Effector memory CD8-positive, alpha-beta T cell (primary cell): Measurements from ENCODE around the gene MYLK3.

Experiments
- ATAC-seq: fragments of 150-1000 bp; cut with Tn5 transposase; replicated peaks from 2 replicates; pipeline ENCODE4 v1.10.0; 2021; ENCODE audit warnings: mild to moderate bottlenecking, moderate library complexity
- DNase-seq, 3 experiments: peaks; one replicate each; pipeline ENCODE4 v3.0.0; 2021
- H3K27ac Mint-ChIP-seq, 2 donors: one replicate each; pipeline ENCODE4 v1.8.0; 2022; ENCODE audit warnings: mild to moderate bottlenecking in 2 of 2, mixed read lengths in 2 of 2, moderate library complexity in 2 of 2
- H3K27me3 Mint-ChIP-seq, 2 donors: one replicate each; pipeline ENCODE4 v1.8.0; 2022; ENCODE audit warnings: mixed read lengths in 2 of 2
- H3K36me3 Mint-ChIP-seq: one replicate; pipeline ENCODE4 v1.8.0; 2022; ENCODE audit warnings: mild to moderate bottlenecking, moderate library complexity, mixed read lengths; ENCODE audit not compliant: insufficient read depth
- H3K4me1 Mint-ChIP-seq, 2 donors: one replicate each; pipeline ENCODE4 v1.8.0; 2022; ENCODE audit warnings: low read depth in 2 of 2, mixed read lengths in 2 of 2
- H3K4me3 Mint-ChIP-seq, 2 donors: one replicate each; pipeline ENCODE4 v1.8.0; 2022; ENCODE audit warnings: mild to moderate bottlenecking in 2 of 2, mixed read lengths in 2 of 2, moderate library complexity in 2 of 2
- H3K9me3 Mint-ChIP-seq, 2 donors: one replicate each; pipeline ENCODE4 v1.8.0; 2022; ENCODE audit warnings: mixed read lengths in 2 of 2

Gene MYLK3

DNA sequence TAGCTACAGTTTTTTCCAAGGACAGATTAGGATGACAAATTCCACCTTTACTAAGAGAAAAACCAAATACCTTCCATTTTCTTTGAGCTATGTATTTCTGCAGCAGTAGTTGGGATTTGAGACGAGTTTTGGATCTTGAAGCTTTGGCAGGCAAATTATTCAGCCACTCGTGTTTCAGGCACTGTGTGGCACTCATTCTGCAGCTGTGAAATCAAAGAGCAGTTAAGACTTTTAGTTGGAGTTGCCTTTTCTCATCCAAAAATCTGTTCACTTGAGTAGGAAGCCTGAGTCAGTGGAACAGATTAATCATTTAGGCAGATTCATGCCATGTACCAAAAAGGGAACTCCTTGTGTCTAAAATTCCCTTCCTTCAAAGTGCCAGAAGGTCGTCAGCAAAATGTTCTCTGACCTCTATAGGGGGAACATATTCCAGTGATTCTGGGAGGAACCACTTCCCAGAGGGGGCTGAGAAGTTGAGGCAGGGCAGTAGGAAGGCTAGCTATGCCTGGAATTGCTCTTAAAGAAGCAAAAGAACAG is 38.6 kb downstream of the MYLK3 start:
- Mint-ChIP-seq H3K36me3 (peaks cover 3% of the 10 kb centered on the region), H3K27ac (no peak overlapping the region), H3K4me1 (no peaks in the 10 kb centered on the region), H3K27me3 (no peaks in the 10 kb centered on the region), H3K4me3 (no peak overlapping the region), H3K9me3 (no peaks in the 10 kb centered on the region)
- ATAC-seq, result no peak
- DNase-seq, result no peak

- Mint-ChIP-seq H3K27me3 (no peaks in the 10 kb centered on the region), H3K36me3 (no peaks in the 10 kb centered on the region), H3K4me1 (no peaks in the 10 kb centered on the region), H3K4me3 (no peak overlapping the region), H3K27ac (no peak overlapping the region), H3K9me3 (no peaks in the 10 kb centered on the region)
- DNase-seq, result no peak
- no peak for ATAC-seq
These were observed 41.5 kb downstream of the MYLK3 start for GRCh38 chr16:46706642-46707041.

- ATAC-seq (no peak), DNase-seq (no peak)
- Mint-ChIP-seq H3K4me3 (no peak overlapping the region), H3K9me3 (no peaks in the 10 kb centered on the region), H3K27me3 (no peaks in the 10 kb centered on the region), H3K4me1 (no peaks in the 10 kb centered on the region), H3K27ac (no peak overlapping the region), H3K36me3 (peaks cover 8% of the 10 kb centered on the region)
These were observed 46.1 kb downstream of the MYLK3 start for GRCh38 chr16:46702030-46702429.

DNA sequence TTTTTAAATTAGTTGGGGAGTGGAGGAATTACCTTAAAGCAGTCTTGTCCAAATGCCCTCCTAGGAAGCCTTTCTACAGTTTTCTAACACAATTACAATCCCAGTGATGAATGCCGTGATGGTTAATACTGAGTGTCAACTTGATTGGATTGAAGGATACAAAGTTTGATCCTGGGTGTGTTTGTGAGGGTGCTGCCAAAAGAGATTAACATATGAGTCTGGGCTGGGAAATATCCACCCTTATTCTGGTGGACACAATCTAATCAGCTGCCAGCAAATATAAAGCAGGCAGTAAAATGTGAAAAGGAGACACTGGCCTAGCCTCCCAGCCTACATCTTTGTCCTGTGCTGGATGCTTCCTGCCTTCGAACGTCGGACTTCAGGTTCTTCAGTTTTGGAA is 46.5 kb downstream of the MYLK3 start:
- Mint-ChIP-seq H3K4me1 (no peaks in the 10 kb centered on the region), H3K4me3 (no peak overlapping the region), H3K9me3 (no peaks in the 10 kb centered on the region), H3K36me3 (peaks cover 9% of the 10 kb centered on the region), H3K27me3 (no peaks in the 10 kb centered on the region), H3K27ac (no peak overlapping the region)
- no peak for ATAC-seq
- no peak for DNase-seq

- no peak for ATAC-seq
- no peak for DNase-seq
- Mint-ChIP-seq H3K27ac (no peak overlapping the region), H3K27me3 (no peaks in the 10 kb centered on the region), H3K36me3 (peaks cover 9% of the 10 kb centered on the region), H3K4me3 (no peak overlapping the region), H3K9me3 (no peaks in the 10 kb centered on the region), H3K4me1 (no peaks in the 10 kb centered on the region)
These were observed 48.1 kb downstream of the MYLK3 start for GRCh38 chr16:46700048-46700447.

- ATAC-seq, result no peak
- Mint-ChIP-seq H3K4me3 (no peak overlapping the region), H3K9me3 (no peaks in the 10 kb centered on the region)
These were observed 51.2 kb downstream of the MYLK3 start for GRCh38 chr16:46696957-46697356.

DNA sequence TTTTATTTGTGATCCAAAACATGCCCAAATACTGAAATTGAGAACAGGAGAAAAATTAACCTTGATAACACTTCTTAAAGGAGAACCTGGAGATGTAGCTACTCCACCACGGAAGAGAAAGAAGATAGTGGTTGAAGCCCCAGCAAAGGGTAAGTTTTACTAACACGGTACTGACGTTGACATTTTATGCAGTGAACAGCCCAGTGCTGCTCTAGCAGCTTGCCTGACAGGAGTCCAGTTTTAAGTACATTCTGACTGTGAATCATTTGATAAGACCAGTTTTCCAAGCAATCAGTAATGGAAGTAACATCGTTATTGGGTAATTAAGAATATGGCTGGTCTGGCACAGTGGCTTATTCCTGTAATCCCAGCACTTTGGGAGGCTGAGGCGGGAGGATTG is 52.2 kb downstream of the MYLK3 start:
- Mint-ChIP-seq H3K36me3 (peaks cover 9% of the 10 kb centered on the region), H3K4me1 (peaks cover 0 to 2% of the 10 kb centered on the region in 2 donors), H3K9me3 (no peaks in the 10 kb centered on the region), H3K4me3 (no peak overlapping the region), H3K27me3 (no peaks in the 10 kb centered on the region), H3K27ac (no peak overlapping the region)
- ATAC-seq (no peak), DNase-seq (no peak)

More at GRCh38 chr16:46696957-46697356, 51.2 kb downstream of the MYLK3 start:
- H3K27ac Mint-ChIP-seq, result no peak overlapping the region
- H3K27me3 Mint-ChIP-seq, result no peaks in the 10 kb centered on the region
- no peaks in the 10 kb centered on the region for H3K4me1 Mint-ChIP-seq
- peaks cover 9% of the 10 kb centered on the region for H3K36me3 Mint-ChIP-seq
- DNase-seq, result no peak

DNA sequence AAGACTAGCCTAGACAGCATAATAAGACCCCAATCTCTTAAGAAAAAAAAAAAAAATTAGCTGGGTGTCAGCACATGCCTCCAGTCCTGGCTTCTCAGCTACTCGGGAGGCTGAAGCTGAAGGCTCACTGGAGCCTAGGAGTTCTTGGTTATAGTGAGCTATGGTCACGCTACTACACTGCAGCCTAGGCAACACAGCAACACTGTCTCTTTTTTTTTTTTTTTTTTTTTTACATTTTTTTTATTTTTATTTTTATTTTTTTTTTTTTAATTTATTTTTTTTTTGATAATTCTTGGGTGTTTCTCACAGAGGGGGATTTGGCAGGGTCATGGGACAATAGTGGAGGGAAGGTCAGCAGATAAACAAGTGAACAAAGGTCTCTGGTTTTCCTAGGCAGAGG is 54.5 kb downstream of the MYLK3 start:
- no peak for DNase-seq
- H3K27ac Mint-ChIP-seq, result no peak overlapping the region
- peaks cover 9% of the 10 kb centered on the region for H3K36me3 Mint-ChIP-seq
- no peak overlapping the region for H3K4me3 Mint-ChIP-seq
- H3K9me3 Mint-ChIP-seq, result no peaks in the 10 kb centered on the region
- H3K27me3 Mint-ChIP-seq, result no peaks in the 10 kb centered on the region
- ATAC-seq, result no peak
- H3K4me1 Mint-ChIP-seq, result peaks cover 0 to 2% of the 10 kb centered on the region in 2 donors

DNA sequence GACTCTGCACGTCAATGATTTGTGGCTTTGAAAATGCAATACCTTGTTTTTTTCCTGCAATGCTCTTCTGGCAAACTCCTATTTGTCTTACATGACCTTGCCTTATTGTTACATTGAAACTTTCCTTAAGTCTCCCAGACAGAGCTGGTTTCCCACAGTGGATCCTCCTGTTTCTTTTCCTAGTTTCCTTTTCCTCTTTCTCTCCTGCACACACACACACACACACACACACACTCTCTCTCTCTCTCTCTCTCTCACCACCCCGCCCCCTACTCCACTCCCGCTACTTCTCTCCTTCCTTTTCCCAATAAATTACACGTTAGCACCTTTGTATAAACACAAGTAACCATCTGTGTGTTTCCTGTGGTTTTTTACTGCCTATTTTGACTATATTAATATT is 56.4 kb downstream of the MYLK3 start:
- no peak for DNase-seq
- no peaks in the 10 kb centered on the region for H3K36me3 Mint-ChIP-seq
- no peak for ATAC-seq
- H3K27ac Mint-ChIP-seq, result peak overlapping the region; percentile 69 to 71
- H3K4me1 Mint-ChIP-seq, result peaks cover 18% of the 10 kb centered on the region in 2 donors
- H3K9me3 Mint-ChIP-seq, result no peaks in the 10 kb centered on the region
- H3K27me3 Mint-ChIP-seq, result no peaks in the 10 kb centered on the region
- no peak overlapping the region for H3K4me3 Mint-ChIP-seq

GRCh38 chr16:46690281-46691178 is 57.6 kb downstream of the MYLK3 start:
- Mint-ChIP-seq H3K4me3 (no peak overlapping the region), H3K9me3 (no peaks in the 10 kb centered on the region), H3K4me1 (peaks cover 21 to 24% of the 10 kb centered on the region in 2 donors), H3K27me3 (no peaks in the 10 kb centered on the region), H3K27ac (peak overlapping the region in 1 of 2 donors; percentile 25), H3K36me3 (no peaks in the 10 kb centered on the region)
- DNase-seq (no peak), ATAC-seq (no peak)

DNA sequence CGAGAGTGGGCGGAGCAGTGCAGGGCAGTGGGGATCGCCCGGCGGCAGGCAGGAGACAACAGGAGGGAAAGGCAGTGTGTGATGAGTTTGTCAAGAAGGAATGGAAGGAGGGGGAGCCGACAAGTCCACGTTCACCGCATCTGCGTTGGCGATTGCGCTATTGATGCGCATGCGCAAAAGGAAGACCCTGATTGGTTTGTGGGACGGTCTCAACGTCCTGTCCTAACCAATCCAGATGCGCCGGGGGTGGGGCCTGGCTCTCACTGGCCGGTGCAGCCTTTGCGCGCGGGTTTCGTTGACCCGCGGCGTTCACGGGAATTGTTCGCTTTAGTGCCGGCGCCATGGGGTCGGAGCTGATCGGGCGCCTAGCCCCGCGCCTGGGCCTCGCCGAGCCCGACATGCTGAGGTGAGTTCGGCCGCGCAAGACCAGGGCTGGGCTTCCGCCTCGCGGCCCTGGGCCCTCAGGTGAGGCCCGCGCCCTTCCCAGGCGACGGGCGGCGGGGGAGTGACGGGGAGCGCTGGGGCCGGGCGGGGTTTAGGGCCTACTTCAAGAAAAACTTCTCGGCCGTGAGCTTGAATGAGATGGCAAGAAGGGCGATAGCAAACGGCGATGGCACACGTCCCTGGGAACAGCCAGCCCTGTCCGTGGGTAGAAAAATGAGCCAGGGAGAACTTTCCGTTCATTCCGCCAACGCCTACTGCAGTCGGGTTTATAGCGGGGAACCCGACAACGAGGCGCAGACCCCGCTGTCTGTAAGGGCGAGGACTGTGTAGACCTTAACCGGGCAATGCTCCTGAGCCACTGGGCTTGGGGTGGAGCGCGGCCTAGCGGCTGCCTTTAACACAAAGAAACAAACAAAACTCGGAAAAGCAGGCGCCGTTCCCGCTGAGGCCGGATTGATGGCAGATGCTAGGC is 58.5 kb downstream of the MYLK3 start, which contains the start of gene ORC6:
ORC6 (plus strand) TSS at position 295 of the 916 bp plus-strand sequence; CDS start at position 342, 47 bp downstream.
- no peak within 1 kb of the TSS for H3K27ac Mint-ChIP-seq

DNA sequence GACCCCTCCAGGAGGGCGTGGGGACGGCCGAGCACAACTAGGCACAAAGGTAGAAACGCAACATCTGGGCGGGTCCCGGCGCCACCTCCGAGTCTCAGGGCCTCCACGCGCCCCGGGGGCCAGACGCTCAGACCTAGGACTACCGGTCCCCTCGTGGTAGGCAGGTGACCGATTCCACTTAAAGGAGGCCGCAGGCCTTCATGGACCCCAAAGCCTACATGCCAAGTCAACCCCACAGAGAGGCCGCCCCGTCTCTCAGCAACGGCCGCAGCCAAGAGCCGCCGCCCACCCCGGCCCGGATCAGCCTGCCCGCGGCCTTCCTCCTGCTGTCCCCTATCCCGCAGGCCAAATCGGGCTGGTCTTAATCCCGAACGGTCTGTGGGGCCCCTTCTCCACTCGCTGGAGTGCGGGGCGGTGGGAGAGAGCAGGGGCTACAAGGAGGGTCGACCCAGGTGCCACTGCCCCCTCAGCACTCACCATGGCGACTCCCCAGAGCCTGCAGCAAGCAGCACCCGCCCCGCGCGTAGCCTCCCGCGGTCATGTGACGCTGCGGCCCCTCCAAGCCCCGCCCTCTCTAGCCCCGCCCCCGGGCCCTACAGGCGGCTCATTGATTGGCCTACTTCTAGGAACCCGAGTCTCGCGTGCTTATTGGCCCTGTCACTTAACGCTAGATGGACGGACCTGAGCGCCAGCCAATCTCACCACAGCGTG is 59.3 kb downstream of the MYLK3 start, which contains the start of gene VPS35:
VPS35 (minus strand) TSS at position 525 of the 711 bp plus-strand sequence; CDS start at position 480, 45 bp downstream.
- H3K36me3 Mint-ChIP-seq, result no peaks in the 10 kb centered on the region
- H3K27me3 Mint-ChIP-seq, result no peaks in the 10 kb centered on the region
- H3K4me1 Mint-ChIP-seq, result peaks cover 28 to 35% of the 10 kb centered on the region in 2 donors
- no peaks in the 10 kb centered on the region for H3K9me3 Mint-ChIP-seq
- ATAC-seq (peak; percentile 86), DNase-seq (peak; percentile 100)
- H3K4me3 Mint-ChIP-seq, result no peak within 1 kb of the TSS
- H3K27ac Mint-ChIP-seq, result no peak within 1 kb of the TSS

More for the DNA sequence above, 58.5 kb downstream of the MYLK3 start, which contains the start of gene ORC6:
- no peaks in the 10 kb centered on the region for H3K9me3 Mint-ChIP-seq
- H3K36me3 Mint-ChIP-seq, result no peaks in the 10 kb centered on the region
- DNase-seq, result peak; percentile 94 to 97 (median 95)
- peaks cover 23 to 27% of the 10 kb centered on the region in 2 donors for H3K4me1 Mint-ChIP-seq
- no peaks in the 10 kb centered on the region for H3K27me3 Mint-ChIP-seq
- H3K4me3 Mint-ChIP-seq, result no peak within 1 kb of the TSS
- peak; percentile 74 for ATAC-seq
